Calu3 (cell line): ENCODE measurements around the gene FRMD5. TPM values are rescaled to one million over a fixed set of nuclear protein-coding genes. Genes with fewer than 3 reads are reported as not detected.

ENCODE experiments used
- BruUV-seq: library from RNA; stranded (reverse); fragments of 400-500 nt; replicated peaks from 2 replicates; lab custom pipeline; 2021; lab: Mats Ljungman, UMichigan
- CTCF ChIA-PET: fragments of 300-600 bp; sonication (Branson Sonifier 250); formaldehyde crosslinking; loops from one replicate; lab custom pipeline; 2022; ENCODE audit warnings: antibody characterized with exemption; lab: Charles Lee
- DNase-seq: peaks from one replicate; pipeline ENCODE4 v3.0.0; 2022
- H3K27ac Mint-ChIP-seq: one replicate; pipeline ENCODE4 v1.8.0; 2022; ENCODE audit warnings: mixed read lengths; ENCODE audit not compliant: unreplicated experiment
- H3K27me3 Mint-ChIP-seq: one replicate; pipeline ENCODE4 v1.8.0; 2022; ENCODE audit warnings: mixed read lengths; ENCODE audit not compliant: unreplicated experiment
- H3K36me3 Mint-ChIP-seq: one replicate; pipeline ENCODE4 v1.8.0; 2022; ENCODE audit warnings: mild to moderate bottlenecking, moderate library complexity, mixed read lengths; ENCODE audit not compliant: insufficient read depth, unreplicated experiment
- H3K4me1 Mint-ChIP-seq: one replicate; pipeline ENCODE4 v1.8.0; 2022; ENCODE audit warnings: mild to moderate bottlenecking, low read depth, mixed read lengths; ENCODE audit not compliant: unreplicated experiment
- H3K4me3 Mint-ChIP-seq: one replicate; pipeline ENCODE4 v1.8.0; 2022; ENCODE audit warnings: mild to moderate bottlenecking, low read depth, moderate library complexity, mixed read lengths; ENCODE audit not compliant: unreplicated experiment
- H3K9me3 Mint-ChIP-seq: one replicate; pipeline ENCODE4 v1.8.0; 2022; ENCODE audit warnings: low read depth, mixed read lengths; ENCODE audit not compliant: unreplicated experiment
- CTCF ChIP-seq: fragments of 200-600 bp; IDR thresholded peaks from one replicate; pipeline ENCODE4 v1.8.0; 2022; ENCODE audit warnings: antibody characterized with exemption; ENCODE audit not compliant: unreplicated experiment
- intact Hi-C: fragments of 100-400 bp; cut with micrococcal nuclease; formaldehyde crosslinking; loops from one replicate; pipeline ENCODE4 v1.10.0; 2022; ENCODE audit not compliant: unreplicated experiment
- total RNA-seq: library from RNA; stranded (reverse); gene quantifications from 2 replicates; pipeline ENCODE4 v1.2.3, GENCODE V29; 2022

FRMD5 gene
- total RNA-seq, 1 experiment from 2014 or later, result 10.9 TPM

DNA sequence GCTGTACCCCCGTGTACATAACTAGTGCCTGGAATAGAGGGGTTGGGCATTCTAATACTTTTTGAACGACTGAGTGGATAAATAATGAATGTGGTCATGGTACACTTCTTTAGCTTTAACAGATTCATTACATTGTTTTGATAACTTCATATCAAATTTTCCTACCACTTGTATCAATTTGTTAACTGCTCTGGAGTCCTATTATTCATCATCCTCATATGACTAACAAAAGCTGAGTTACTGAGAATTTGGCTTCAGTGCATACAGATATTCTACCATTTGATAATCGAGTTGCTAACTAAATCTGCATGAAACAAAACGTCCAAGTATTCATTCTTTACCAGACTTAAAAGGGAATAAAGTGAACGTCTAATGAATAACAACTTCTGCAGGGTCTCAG is 31.7 kb downstream of the FRMD5 start:
- DNase-seq, result no peak
- TF ChIP-seq CTCF, result no peak
- H3K27ac Mint-ChIP-seq, result no peak overlapping the region
- intact Hi-C loops, result no loop called here
- CTCF ChIA-PET, result no interaction called here
- H3K4me3 Mint-ChIP-seq, result no peak overlapping the region
- peaks cover 4% of the 10 kb centered on the region for H3K36me3 Mint-ChIP-seq
- no TSS peak for BruUV-seq
- H3K9me3 Mint-ChIP-seq, result no peaks in the 10 kb centered on the region
- H3K27me3 Mint-ChIP-seq, result no peaks in the 10 kb centered on the region
- H3K4me1 Mint-ChIP-seq, result peaks cover 25% of the 10 kb centered on the region

- Mint-ChIP-seq H3K4me1 (peaks cover 29% of the 10 kb centered on the region), H3K27ac (no peak overlapping the region), H3K27me3 (no peaks in the 10 kb centered on the region), H3K4me3 (no peak overlapping the region), H3K36me3 (peaks cover 4% of the 10 kb centered on the region), H3K9me3 (no peaks in the 10 kb centered on the region)
- intact Hi-C loops, result no loop called here
- no TSS peak for BruUV-seq
- TF ChIP-seq CTCF, result no peak
- no peak for DNase-seq
- CTCF ChIA-PET, result no interaction called here
These were observed 34.3 kb downstream of the FRMD5 start for GRCh38 chr15:44160796-44161195.

DNA sequence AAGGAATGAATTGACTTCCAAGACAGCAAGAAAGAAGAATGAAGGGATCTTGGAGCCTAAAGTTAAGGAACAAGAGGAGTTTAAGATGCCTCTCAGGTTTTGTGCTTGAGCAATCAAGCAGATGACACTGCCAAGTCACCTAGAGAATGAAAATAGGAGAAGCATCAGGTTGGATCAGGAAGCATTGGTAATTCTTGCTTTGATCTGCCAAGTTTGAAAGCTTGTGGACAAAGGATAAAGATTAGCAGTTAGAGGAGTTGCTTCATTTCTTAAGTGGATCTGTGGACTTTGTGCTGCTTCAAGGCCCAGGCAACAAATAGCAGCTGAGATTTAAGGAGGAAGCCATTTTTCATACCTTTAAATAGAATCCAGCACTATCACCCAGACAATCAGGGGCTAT is 35.6 kb downstream of the FRMD5 start:
- Mint-ChIP-seq H3K27ac (peak overlapping the region; percentile 50), H3K9me3 (no peaks in the 10 kb centered on the region), H3K27me3 (no peaks in the 10 kb centered on the region), H3K4me1 (peaks cover 29% of the 10 kb centered on the region), H3K36me3 (peaks cover 4% of the 10 kb centered on the region), H3K4me3 (no peak overlapping the region)
- BruUV-seq, result no TSS peak
- CTCF ChIA-PET, result no interaction called here
- TF ChIP-seq CTCF, result no peak
- intact Hi-C loops, result no loop called here
- no peak for DNase-seq

- Mint-ChIP-seq H3K9me3 (no peaks in the 10 kb centered on the region), H3K4me1 (peaks cover 18% of the 10 kb centered on the region), H3K27me3 (no peaks in the 10 kb centered on the region), H3K36me3 (peaks cover 4% of the 10 kb centered on the region), H3K4me3 (no peak overlapping the region), H3K27ac (peak overlapping the region; percentile 50)
- no peak for TF ChIP-seq CTCF
- intact Hi-C loops, result no loop called here
- BruUV-seq, result no TSS peak
- DNase-seq, result no peak
- CTCF ChIA-PET, result no interaction called here
These were observed 37.0 kb downstream of the FRMD5 start for GRCh38 chr15:44158111-44158510.
